ENCODE results near the gene SCUBE1.

DNA sequence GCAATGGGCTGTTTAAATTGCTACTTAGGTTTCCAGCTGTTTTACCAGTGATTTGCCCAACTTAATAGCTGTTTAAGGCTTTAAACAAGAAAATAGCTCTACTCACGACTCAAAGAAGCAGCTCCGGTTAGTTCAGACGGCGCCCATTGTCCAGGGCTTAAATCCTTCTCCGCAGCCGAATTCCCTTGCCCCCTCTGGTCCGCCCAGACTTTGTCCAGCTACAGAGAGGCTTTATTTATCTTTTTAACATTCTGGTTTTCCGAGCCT is 20.9 kb upstream of the SCUBE1 start:
- TF ChIP-seq GATA2 (IDR thresholded peaks at IDR 0.05; ENCODE audit: low read depth, low read length) (no peak), GATA3 (IDR thresholded peaks at IDR 0.05; ENCODE audit: low read depth, low read length) (no peak)
